ENCODE measurements around the gene SSTR5. TPM values are rescaled to one million over a fixed set of nuclear protein-coding genes. Genes with fewer than 3 reads are reported as not detected.

SSTR5 gene
- total RNA-seq, 1 experiment from 2014 or later = not detected

DNA sequence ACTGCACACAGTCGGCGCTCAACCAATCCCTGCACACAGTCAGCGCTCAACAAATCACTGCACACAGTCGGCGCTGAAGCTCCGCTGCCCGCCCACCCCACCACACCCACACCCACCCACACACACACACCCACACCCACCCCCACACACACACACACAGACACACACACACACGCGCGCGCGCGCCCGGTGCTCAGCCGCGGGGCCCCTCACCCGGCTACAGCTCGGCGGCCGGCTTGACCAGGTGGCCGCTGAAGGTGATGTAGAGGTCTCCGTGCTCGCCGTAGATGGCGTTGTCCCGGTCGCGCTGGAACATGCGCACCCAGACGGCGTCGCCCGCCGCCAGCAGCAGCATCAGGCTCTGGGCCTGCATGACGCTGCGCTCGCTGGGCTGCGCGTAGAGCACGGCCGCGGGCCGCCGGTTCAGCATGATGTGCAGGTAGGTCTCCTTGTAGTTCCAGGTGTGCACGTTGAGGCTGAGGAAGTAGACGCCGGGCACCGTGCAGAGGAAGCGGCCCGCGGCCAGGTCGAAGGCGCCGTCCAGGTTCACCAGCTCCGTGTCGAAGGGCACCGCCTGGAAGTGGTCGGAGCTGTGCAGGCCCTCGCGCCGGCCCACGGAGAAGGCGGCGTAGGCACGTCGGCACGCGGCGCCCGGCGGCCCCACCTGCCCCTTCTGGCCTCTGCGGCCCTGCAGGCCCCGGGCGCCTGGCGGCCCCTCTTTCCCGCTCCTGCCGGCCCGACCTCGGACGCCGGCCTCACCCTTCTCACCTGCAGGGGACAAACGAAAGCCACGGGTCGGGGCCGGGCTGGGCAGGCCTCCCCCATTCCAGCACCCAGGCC lies 21.0 kb downstream of the SSTR5 start:
- CTCF ChIA-PET = no interaction called here
- Histone ChIP-seq H3K4me2 (no peak overlapping the region), H3K9me2 (ENCODE audit: insufficient read depth) (no peaks in the 10 kb centered on the region), H3K27ac (no peak overlapping the region), H3K9me3 (ENCODE audit: insufficient read depth, low read depth) (no peaks in the 10 kb centered on the region), H3K4me3 (no peak overlapping the region), H3K27me3 (ENCODE audit: insufficient read depth, low read depth) (peaks cover 55% of the 10 kb centered on the region), H3K79me2 (ENCODE audit: low read depth) (no peaks in the 10 kb centered on the region), H3K4me1 (replicated peaks; ENCODE audit: insufficient read depth) (no peaks in the 10 kb centered on the region), H3K36me3 (ENCODE audit: low read depth) (no peaks in the 10 kb centered on the region), H3F3A (ENCODE audit: insufficient read depth, low read depth) (no peaks in the 10 kb centered on the region), H4K20me1 (ENCODE audit: insufficient read depth) (no peaks in the 10 kb centered on the region; the same call in 1 of the 2 replicates), H2AFZ (no peak overlapping the region)
- DNase-seq = no peak
- no peak for TF ChIP-seq EZH2 (IDR thresholded peaks at IDR 0.05; ENCODE audit: low read depth)
- TF ChIP-seq, protein P1, sequence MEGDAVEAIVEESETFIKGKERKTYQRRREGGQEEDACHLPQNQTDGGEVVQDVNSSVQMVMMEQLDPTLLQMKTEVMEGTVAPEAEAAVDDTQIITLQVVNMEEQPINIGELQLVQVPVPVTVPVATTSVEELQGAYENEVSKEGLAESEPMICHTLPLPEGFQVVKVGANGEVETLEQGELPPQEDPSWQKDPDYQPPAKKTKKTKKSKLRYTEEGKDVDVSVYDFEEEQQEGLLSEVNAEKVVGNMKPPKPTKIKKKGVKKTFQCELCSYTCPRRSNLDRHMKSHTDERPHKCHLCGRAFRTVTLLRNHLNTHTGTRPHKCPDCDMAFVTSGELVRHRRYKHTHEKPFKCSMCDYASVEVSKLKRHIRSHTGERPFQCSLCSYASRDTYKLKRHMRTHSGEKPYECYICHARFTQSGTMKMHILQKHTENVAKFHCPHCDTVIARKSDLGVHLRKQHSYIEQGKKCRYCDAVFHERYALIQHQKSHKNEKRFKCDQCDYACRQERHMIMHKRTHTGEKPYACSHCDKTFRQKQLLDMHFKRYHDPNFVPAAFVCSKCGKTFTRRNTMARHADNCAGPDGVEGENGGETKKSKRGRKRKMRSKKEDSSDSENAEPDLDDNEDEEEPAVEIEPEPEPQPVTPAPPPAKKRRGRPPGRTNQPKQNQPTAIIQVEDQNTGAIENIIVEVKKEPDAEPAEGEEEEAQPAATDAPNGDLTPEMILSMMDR (conservative IDR thresholded peaks at IDR 0.05) = no peak
- POLR2A ChIA-PET (ENCODE audit: unreplicated experiment) = no interaction called here
- no TSS peak for BruUV-seq (replicated peaks)
- intact Hi-C loops (cut with micrococcal nuclease; ENCODE audit: unreplicated experiment) = no loop called here

DNA sequence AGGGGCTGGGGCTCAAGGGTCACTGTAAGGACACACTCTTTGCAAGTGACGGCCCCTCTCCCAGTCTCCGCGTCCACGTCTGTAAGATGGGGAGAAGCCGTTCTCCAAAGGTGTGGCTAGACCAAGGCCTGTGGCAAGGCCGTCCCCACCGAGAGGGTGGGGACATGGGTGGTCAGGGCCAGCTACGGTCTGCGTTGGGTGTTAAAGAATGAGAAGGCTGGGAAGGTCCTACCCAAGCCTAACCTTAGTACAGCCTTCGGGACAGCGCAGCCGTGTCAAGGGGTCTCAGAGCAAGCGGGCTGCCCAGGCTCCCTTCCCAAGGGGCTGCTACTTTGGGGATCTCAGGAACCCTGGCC lies 21.6 kb downstream of the SSTR5 start:
- Histone ChIP-seq H3K4me2 (no peak overlapping the region), H3K36me3 (ENCODE audit: low read depth) (no peaks in the 10 kb centered on the region), H3K79me2 (ENCODE audit: low read depth) (no peaks in the 10 kb centered on the region), H3K9me2 (ENCODE audit: insufficient read depth) (no peaks in the 10 kb centered on the region), H3K27ac (no peak overlapping the region), H3K27me3 (ENCODE audit: insufficient read depth, low read depth) (peaks cover 54% of the 10 kb centered on the region), H3K4me3 (no peak overlapping the region), H3K9me3 (ENCODE audit: insufficient read depth, low read depth) (no peaks in the 10 kb centered on the region), H3F3A (ENCODE audit: insufficient read depth, low read depth) (no peaks in the 10 kb centered on the region), H2AFZ (no peak overlapping the region), H4K20me1 (ENCODE audit: insufficient read depth) (no peaks in the 10 kb centered on the region; the same call in 1 of the 2 replicates), H3K4me1 (replicated peaks; ENCODE audit: insufficient read depth) (no peaks in the 10 kb centered on the region)
- ChIA-PET POLR2A (ENCODE audit: unreplicated experiment) (no interaction called here), CTCF (no interaction called here)
- no peak for DNase-seq
- BruUV-seq (replicated peaks) = no TSS peak
- no peak for TF ChIP-seq EZH2 (IDR thresholded peaks at IDR 0.05; ENCODE audit: low read depth)
- TF ChIP-seq, protein P1 (conservative IDR thresholded peaks at IDR 0.05) = no peak
- intact Hi-C loops (cut with micrococcal nuclease; ENCODE audit: unreplicated experiment) = no loop called here

DNA sequence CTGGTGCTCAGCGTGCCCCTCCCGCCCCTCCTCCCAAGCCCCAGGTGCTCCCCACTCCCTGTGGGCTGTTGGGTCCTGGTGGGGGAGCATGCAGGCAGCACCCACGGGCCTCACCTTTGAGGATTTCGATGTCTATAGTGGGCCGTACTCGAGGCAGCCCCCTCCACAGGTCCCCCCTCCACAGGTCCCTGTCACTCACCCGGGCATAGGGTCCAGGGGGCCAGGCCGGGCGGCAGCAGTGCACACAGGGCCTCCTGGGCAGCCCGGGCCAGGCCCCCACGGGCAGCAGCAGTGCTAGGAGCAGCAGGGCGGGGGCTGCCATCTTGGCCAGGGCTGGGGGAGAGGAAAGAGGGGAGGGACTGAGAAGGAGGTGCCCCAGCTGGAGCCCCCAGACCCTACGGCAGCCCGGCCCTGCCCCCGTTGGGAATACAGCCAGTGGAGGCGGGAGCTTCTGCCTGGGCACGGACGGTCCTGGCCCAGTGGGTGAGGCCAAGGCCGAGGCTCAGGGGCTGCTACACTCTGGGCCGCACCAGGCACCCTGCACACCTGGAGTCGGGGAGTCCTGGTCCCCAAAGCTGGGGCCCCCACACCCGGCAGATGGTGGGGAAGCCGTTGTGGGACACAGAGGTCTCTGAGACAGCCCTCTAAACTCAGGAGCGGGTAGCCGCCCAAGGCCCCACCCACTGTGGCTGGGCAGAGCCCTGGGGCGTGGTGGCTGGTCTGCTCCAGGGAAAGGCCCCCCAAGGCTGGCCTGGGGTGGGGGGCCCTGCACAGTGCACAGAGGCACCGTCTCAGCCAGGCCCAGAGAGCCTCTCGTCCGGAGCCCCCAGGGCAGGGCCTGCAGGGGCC lies 22.3 kb downstream of the SSTR5 start:
- Histone ChIP-seq H3K27me3 (ENCODE audit: insufficient read depth, low read depth) (peaks cover 54% of the 10 kb centered on the region), H3K4me2 (no peak overlapping the region), H3K4me3 (no peak overlapping the region), H3K79me2 (ENCODE audit: low read depth) (no peaks in the 10 kb centered on the region), H3K4me1 (replicated peaks; ENCODE audit: insufficient read depth) (no peaks in the 10 kb centered on the region), H2AFZ (no peak overlapping the region), H3F3A (ENCODE audit: insufficient read depth, low read depth) (no peaks in the 10 kb centered on the region), H3K27ac (no peak overlapping the region), H4K20me1 (ENCODE audit: insufficient read depth) (no peaks in the 10 kb centered on the region; the same call in 1 of the 2 replicates), H3K36me3 (ENCODE audit: low read depth) (no peaks in the 10 kb centered on the region), H3K9me3 (ENCODE audit: insufficient read depth, low read depth) (no peaks in the 10 kb centered on the region), H3K9me2 (ENCODE audit: insufficient read depth) (no peaks in the 10 kb centered on the region)
- intact Hi-C loops (cut with micrococcal nuclease; ENCODE audit: unreplicated experiment) = no loop called here
- CTCF ChIA-PET = no interaction called here
- TF ChIP-seq EZH2 (IDR thresholded peaks at IDR 0.05; ENCODE audit: low read depth) = no peak
- TF ChIP-seq, protein P1 (conservative IDR thresholded peaks at IDR 0.05) = no peak
- POLR2A ChIA-PET (ENCODE audit: unreplicated experiment) = no interaction called here
- BruUV-seq (replicated peaks) = no TSS peak
- no peak for DNase-seq
